Activated CD4-positive, alpha-beta memory T cell treated with anti-CD3 and anti-CD28 coated beads for 36 hours (primary cell): Measurements from ENCODE around the gene MCF2L. TPM values are rescaled to one million over a fixed set of nuclear protein-coding genes. Genes with fewer than 3 reads are reported as not detected.

Experiments
- CTCF ChIA-PET: fragments of 350-600 bp; sonication (Branson Sonifier 250); formaldehyde crosslinking; loops from one replicate; lab custom pipeline; 2021; ENCODE audit warnings: antibody characterized with exemption, inconsistent platforms; lab: Charles Lee
- POLR2A ChIA-PET: fragments of 350-600 bp; sonication (Branson Sonifier 250); formaldehyde crosslinking; loops from one replicate; lab custom pipeline; 2021; ENCODE audit warnings: antibody characterized with exemption; lab: Charles Lee
- DNase-seq: peaks from one replicate; pipeline ENCODE4 v3.0.0-alpha.2; 2020
- H3K27ac Mint-ChIP-seq: one replicate; pipeline ENCODE4 v1.8.0; 2021; ENCODE audit warnings: mixed read lengths
- H3K27me3 Mint-ChIP-seq: one replicate; pipeline ENCODE4 v1.8.0; 2021; ENCODE audit warnings: mixed read lengths
- H3K36me3 Mint-ChIP-seq: one replicate; pipeline ENCODE4 v1.8.0; 2021; ENCODE audit warnings: mixed read lengths
- H3K4me1 Mint-ChIP-seq: one replicate; pipeline ENCODE4 v1.8.0; 2021; ENCODE audit warnings: low read depth, mixed read lengths
- H3K4me3 Mint-ChIP-seq: one replicate; pipeline ENCODE4 v1.8.0; 2021; ENCODE audit warnings: mild to moderate bottlenecking, mixed read lengths
- H3K9me3 Mint-ChIP-seq: one replicate; pipeline ENCODE4 v1.8.0; 2021; ENCODE audit warnings: mixed read lengths
- intact Hi-C: fragments of 100-400 bp; cut with micrococcal nuclease; formaldehyde crosslinking; loops from one replicate; pipeline ENCODE4 v1.15.1; 2023
- total RNA-seq, 2 experiments: library from RNA; stranded (reverse); gene quantifications; one replicate each; pipeline ENCODE4 v1.2.3, GENCODE V29; 2021

The MCF2L gene
- total RNA-seq, 2 experiments from 2014 or later, result 7.1 to 8.0 TPM

- H3K27ac Mint-ChIP-seq, result no peak overlapping the region
- H3K4me1 Mint-ChIP-seq, result no peaks in the 10 kb centered on the region
- H3K4me3 Mint-ChIP-seq, result no peak overlapping the region
- no peaks in the 10 kb centered on the region for H3K27me3 Mint-ChIP-seq
- H3K9me3 Mint-ChIP-seq, result no peaks in the 10 kb centered on the region
- H3K36me3 Mint-ChIP-seq, result peaks cover 1% of the 10 kb centered on the region
- ChIA-PET CTCF (no interaction called here), POLR2A (no interaction called here)
- no peak for DNase-seq
- intact Hi-C loops, result no loop called here
Measured at GRCh38 chr13:112979406-112979902, 10.4 kb downstream of the MCF2L start.

- CTCF ChIA-PET, result no interaction called here
Measured at GRCh38 chr13:112980434-112980833, 11.4 kb downstream of the MCF2L start.

GRCh38 chr13:112981451-112981850 lies 12.4 kb downstream of the MCF2L start:
- CTCF ChIA-PET, result no interaction called here
- POLR2A ChIA-PET, result no interaction called here
- H3K4me1 Mint-ChIP-seq, result no peaks in the 10 kb centered on the region

More at GRCh38 chr13:112980434-112980833, 11.4 kb downstream of the MCF2L start:
- intact Hi-C loops, result no loop called here
- DNase-seq, result no peak
- no peak overlapping the region for H3K4me3 Mint-ChIP-seq
- POLR2A ChIA-PET, result no interaction called here
- H3K27ac Mint-ChIP-seq, result no peak overlapping the region
- H3K9me3 Mint-ChIP-seq, result no peaks in the 10 kb centered on the region
- no peaks in the 10 kb centered on the region for H3K27me3 Mint-ChIP-seq
- H3K36me3 Mint-ChIP-seq, result peaks cover 1% of the 10 kb centered on the region
- H3K4me1 Mint-ChIP-seq, result no peaks in the 10 kb centered on the region

DNA sequence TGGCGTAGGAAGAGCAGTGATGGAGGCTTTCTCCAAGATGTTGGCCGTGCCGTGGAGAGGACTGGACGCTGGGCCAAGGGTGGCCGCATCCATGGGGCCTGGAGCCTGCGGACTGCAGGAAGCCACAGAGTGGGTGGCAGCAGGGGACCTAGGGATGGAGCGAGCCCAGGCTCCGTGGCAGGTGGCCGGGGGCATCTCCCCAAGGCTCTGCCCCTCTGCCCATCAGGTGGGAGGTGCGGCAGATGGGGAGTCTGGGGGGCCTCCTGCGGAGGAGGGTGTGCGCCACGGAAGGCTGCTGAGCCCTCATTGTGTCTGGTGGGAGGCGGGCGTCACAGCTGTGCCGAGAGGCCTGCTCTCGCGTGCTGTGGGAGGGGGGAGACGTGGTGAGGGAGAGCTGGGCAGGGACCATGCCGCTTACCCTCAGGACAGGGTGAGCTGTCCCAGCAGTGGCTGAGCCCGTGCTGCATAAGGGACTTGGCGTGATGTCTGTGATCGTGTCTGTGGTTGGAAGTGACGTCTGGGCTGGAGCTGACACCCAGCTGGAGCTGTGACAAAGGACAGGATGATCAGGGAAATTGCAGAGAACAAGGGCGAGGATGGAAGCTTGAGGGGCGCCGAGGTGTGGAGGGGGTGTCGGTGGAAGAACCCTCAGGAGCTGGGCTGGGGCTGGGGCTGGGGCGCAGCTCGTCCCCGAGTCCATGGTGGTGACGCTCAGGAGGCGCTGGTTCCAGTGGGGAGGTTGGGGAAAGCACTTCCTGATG lies 13.4 kb downstream of the MCF2L start:
- ChIA-PET POLR2A (no interaction called here), CTCF (no interaction called here)
- Mint-ChIP-seq H3K36me3 (peaks cover under 1% of the 10 kb centered on the region), H3K4me3 (no peak overlapping the region), H3K9me3 (no peaks in the 10 kb centered on the region), H3K27ac (no peak overlapping the region), H3K4me1 (no peaks in the 10 kb centered on the region), H3K27me3 (no peaks in the 10 kb centered on the region)
- no peak for DNase-seq
- intact Hi-C loops, result no loop called here

More at GRCh38 chr13:112981451-112981850, 12.4 kb downstream of the MCF2L start:
- Mint-ChIP-seq H3K36me3 (peaks cover 1% of the 10 kb centered on the region), H3K9me3 (no peaks in the 10 kb centered on the region), H3K27ac (no peak overlapping the region), H3K27me3 (no peaks in the 10 kb centered on the region), H3K4me3 (no peak overlapping the region)
- intact Hi-C loops, result no loop called here
- DNase-seq, result no peak

DNA sequence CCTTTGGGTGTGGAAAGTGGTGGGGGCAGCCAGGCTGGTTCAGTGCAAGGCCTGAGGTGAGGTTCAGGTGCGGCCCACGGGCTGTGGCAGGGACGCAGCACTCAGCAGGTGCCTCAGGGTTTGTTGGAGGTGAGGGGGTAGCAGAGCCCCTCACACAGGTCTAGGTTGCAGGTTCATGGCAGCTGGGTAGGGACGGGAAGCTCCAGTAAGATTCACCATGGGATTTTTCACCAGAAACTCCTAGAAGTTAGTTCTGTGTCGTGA lies 14.0 kb downstream of the MCF2L start:
- ChIA-PET POLR2A (no interaction called here), CTCF (no interaction called here)
- H3K36me3 Mint-ChIP-seq, result no peaks in the 10 kb centered on the region
- intact Hi-C loops, result no loop called here
- no peaks in the 10 kb centered on the region for H3K27me3 Mint-ChIP-seq
- H3K9me3 Mint-ChIP-seq, result no peaks in the 10 kb centered on the region
- H3K27ac Mint-ChIP-seq, result no peak overlapping the region
- H3K4me3 Mint-ChIP-seq, result no peak overlapping the region
- H3K4me1 Mint-ChIP-seq, result no peaks in the 10 kb centered on the region
- DNase-seq, result no peak

GRCh38 chr13:112983428-112984196 lies 14.6 kb downstream of the MCF2L start:
- ChIA-PET POLR2A (no interaction called here), CTCF (no interaction called here)
- no peaks in the 10 kb centered on the region for H3K4me1 Mint-ChIP-seq
- no peak overlapping the region for H3K4me3 Mint-ChIP-seq
- H3K9me3 Mint-ChIP-seq, result no peaks in the 10 kb centered on the region
- intact Hi-C loops, result no loop called here
- no peaks in the 10 kb centered on the region for H3K27me3 Mint-ChIP-seq
- no peaks in the 10 kb centered on the region for H3K36me3 Mint-ChIP-seq
- H3K27ac Mint-ChIP-seq, result no peak overlapping the region
- DNase-seq, result no peak

DNA sequence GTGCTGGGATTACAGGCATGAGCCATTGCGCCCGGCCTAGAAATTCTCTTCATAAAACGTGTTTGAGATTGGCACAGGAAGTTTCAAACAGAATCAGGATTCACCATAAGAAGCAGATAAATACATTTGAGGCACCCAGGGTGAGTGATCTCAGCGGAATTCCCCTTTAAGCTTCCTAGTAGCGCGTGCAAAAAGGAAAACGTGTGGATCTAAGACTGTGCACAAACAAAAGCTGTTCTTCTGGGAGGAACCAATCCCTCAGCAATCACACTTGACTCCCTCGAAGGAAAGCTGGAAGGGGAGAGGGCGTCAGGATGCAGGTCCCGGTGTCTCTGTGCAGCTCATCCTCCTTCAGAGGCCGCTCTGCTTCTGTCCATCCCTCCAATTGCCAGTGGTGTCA lies 15.5 kb downstream of the MCF2L start:
- no peak for DNase-seq
- no peaks in the 10 kb centered on the region for H3K9me3 Mint-ChIP-seq
- no peaks in the 10 kb centered on the region for H3K4me1 Mint-ChIP-seq
- ChIA-PET POLR2A (no interaction called here), CTCF (interaction anchor here (0.6 kb wide), 1 partner anchor 382 kb away, joined by 3 read pairs; no protein-coding TSS in a partner anchor)
- no peaks in the 10 kb centered on the region for H3K27me3 Mint-ChIP-seq
- no peaks in the 10 kb centered on the region for H3K36me3 Mint-ChIP-seq
- intact Hi-C loops, result no loop called here
- no peak overlapping the region for H3K27ac Mint-ChIP-seq
- no peak overlapping the region for H3K4me3 Mint-ChIP-seq

DNA sequence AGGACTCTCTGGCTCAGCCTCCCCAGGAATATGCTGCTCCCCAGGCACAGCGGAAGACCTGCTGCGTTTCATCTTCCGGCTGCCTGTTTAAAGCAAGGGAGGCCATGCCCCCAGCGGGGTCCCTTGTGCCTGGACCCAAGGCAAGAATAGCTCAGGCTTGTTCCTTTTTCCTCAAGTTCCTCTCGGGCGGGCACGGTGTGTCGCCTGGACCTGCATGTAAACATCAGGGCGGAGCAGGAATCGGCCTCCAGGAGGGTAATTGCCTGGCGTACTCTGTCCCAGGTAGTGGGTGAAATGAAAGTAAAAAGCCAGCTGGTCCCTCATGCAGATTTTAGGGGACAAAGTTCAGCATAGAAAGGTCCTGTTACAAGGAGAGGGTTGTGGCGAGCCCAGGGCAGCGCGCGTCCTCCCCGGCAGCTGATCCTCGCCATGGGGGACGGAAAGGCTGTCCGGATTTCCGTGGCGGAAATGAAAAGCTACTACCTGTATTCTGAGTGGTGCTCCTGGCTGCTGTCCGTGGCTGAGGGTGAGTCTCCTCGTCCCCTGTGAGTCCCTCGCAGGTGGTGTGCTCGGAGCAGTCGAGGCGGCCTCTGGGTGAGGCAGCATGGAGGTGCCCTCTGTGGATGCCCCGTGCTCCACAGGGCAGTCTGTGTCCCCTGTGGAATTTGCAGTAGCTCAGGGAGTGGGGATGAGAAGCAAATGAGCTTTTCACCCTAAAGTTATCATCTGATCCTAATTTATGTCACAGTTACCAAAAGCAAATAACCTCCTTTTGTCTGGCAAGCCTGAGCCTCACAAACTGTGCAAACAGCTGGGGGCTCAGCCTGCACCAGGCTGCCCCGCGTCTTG lies 16.2 kb downstream of the MCF2L start:
- ChIA-PET CTCF (interaction anchor here (0.6 kb wide), 1 partner anchor 381 kb away, joined by 3 read pairs; no protein-coding TSS in a partner anchor), POLR2A (no interaction called here)
- H3K4me3 Mint-ChIP-seq, result no peak overlapping the region
- no peaks in the 10 kb centered on the region for H3K4me1 Mint-ChIP-seq
- H3K27me3 Mint-ChIP-seq, result no peaks in the 10 kb centered on the region
- intact Hi-C loops, result no loop called here
- no peaks in the 10 kb centered on the region for H3K9me3 Mint-ChIP-seq
- no peak overlapping the region for H3K27ac Mint-ChIP-seq
- DNase-seq, result no peak
- H3K36me3 Mint-ChIP-seq, result no peaks in the 10 kb centered on the region

DNA sequence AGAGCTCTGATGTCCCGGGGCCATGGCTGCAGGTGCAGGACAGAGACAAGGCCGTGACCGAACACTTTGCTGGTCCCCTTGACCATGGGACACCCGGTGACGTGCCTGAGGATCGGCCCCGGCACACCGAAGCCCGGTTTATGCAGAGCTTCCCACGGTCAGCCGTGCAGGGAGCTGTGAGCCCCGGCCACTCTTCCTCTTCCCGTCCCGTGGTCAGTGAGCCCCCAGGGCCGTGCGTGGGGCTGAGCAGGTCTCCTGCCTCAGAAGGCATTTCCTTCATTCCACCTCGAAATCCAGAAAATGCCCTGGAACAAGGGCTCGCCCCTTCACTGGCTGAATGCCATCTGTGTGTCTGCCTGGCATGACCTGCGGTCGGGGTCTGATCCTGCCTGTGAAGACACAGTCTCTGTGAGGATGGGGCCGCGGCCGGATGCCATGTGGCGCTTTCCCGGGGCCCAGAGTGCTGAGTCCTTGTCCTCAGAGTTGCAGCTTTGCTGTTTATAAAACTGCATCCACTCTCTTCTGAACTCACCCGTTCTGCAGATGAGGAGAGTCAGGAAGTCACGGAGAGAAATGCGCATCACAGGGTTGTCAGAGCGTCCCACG lies 16.9 kb downstream of the MCF2L start:
- H3K27ac Mint-ChIP-seq, result no peak overlapping the region
- H3K36me3 Mint-ChIP-seq, result no peaks in the 10 kb centered on the region
- ChIA-PET CTCF (no interaction called here), POLR2A (no interaction called here)
- intact Hi-C loops, result no loop called here
- no peaks in the 10 kb centered on the region for H3K27me3 Mint-ChIP-seq
- no peak overlapping the region for H3K4me3 Mint-ChIP-seq
- no peaks in the 10 kb centered on the region for H3K4me1 Mint-ChIP-seq
- DNase-seq, result no peak
- H3K9me3 Mint-ChIP-seq, result no peaks in the 10 kb centered on the region

- Mint-ChIP-seq H3K4me1 (no peaks in the 10 kb centered on the region), H3K36me3 (no peaks in the 10 kb centered on the region), H3K27me3 (no peaks in the 10 kb centered on the region), H3K4me3 (no peak overlapping the region), H3K9me3 (no peaks in the 10 kb centered on the region), H3K27ac (no peak overlapping the region)
- intact Hi-C loops, result no loop called here
- CTCF ChIA-PET, result no interaction called here
- POLR2A ChIA-PET, result no interaction called here
- DNase-seq, result no peak
Measured at GRCh38 chr13:112986470-112986869, 17.5 kb downstream of the MCF2L start.

GRCh38 chr13:112986946-112987681 lies 18.1 kb downstream of the MCF2L start:
- POLR2A ChIA-PET, result no interaction called here
- Mint-ChIP-seq H3K4me1 (no peaks in the 10 kb centered on the region), H3K9me3 (no peaks in the 10 kb centered on the region), H3K27ac (no peak overlapping the region), H3K36me3 (no peaks in the 10 kb centered on the region), H3K27me3 (no peaks in the 10 kb centered on the region), H3K4me3 (no peak overlapping the region)
- CTCF ChIA-PET, result no interaction called here
- no peak for DNase-seq
- intact Hi-C loops, result no loop called here
